ENCODE measurements around the gene ENPEP.
"Not testable (repeated sequence)": the region's sequence is repeated elsewhere in the genome, so short reads cannot be mapped to it uniquely, and the experiment has no call there.

Gene ENPEP, protein sequence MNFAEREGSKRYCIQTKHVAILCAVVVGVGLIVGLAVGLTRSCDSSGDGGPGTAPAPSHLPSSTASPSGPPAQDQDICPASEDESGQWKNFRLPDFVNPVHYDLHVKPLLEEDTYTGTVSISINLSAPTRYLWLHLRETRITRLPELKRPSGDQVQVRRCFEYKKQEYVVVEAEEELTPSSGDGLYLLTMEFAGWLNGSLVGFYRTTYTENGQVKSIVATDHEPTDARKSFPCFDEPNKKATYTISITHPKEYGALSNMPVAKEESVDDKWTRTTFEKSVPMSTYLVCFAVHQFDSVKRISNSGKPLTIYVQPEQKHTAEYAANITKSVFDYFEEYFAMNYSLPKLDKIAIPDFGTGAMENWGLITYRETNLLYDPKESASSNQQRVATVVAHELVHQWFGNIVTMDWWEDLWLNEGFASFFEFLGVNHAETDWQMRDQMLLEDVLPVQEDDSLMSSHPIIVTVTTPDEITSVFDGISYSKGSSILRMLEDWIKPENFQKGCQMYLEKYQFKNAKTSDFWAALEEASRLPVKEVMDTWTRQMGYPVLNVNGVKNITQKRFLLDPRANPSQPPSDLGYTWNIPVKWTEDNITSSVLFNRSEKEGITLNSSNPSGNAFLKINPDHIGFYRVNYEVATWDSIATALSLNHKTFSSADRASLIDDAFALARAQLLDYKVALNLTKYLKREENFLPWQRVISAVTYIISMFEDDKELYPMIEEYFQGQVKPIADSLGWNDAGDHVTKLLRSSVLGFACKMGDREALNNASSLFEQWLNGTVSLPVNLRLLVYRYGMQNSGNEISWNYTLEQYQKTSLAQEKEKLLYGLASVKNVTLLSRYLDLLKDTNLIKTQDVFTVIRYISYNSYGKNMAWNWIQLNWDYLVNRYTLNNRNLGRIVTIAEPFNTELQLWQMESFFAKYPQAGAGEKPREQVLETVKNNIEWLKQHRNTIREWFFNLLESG

DNA sequence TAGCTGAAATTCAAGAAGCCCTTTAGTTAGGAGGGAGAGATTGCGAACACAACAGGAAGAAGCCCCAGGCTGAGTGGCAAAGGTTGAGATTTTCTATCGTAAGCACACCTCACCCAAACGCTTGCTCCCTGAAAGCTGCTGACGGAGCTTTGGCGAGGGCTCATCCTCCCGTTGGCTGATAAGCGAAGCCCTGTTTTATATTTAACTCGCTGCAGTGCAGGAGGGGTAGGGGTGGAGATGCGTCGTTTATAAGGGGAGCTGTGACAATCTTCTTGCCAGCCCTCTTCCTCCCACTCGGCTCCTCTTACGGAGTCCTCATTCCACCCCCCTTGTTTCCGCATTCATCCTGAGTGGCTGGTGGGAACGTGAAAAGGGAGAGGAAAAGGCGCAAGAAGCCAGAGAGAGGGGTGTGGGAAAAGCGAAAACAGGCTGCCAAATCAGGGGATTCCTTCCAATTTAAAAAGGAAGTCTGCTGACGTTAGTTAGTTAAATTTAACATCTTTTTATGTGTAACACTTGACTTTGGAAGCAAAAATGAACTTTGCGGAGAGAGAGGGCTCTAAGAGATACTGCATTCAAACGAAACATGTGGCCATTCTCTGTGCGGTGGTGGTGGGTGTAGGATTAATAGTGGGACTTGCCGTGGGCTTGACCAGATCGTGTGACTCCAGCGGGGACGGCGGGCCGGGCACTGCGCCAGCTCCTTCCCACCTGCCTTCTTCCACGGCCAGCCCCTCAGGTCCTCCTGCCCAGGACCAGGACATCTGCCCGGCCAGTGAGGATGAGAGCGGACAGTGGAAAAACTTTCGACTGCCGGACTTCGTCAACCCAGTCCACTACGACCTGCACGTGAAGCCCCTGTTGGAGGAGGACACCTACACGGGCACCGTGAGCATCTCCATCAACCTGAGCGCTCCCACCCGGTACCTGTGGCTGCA is at the start of gene ENPEP:
Gene ENPEP (plus strand): TSS at position 275 of the 938 bp plus-strand sequence. CDS start 260 bp downstream, at position 535.
- no peak for DNase-seq

DNA sequence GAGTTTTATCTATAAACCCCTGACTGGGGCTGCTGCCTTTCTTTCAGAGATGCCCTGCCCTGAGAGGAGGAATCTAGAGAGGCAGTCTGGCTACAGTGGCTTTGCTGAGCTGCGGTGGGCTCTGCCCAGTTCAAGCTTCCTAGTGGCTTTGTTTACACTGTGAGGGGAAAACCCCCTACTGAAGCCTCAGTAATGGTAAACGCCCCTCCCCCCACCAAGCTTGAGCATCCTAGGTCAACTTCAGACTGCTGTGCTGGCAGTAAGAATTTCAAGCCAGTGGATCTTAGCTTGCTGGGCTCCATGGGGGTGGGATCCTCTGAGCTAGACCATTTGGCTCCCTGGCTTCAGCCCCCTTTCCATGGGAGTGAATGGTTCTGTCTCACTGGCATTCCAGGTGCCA is 44.1 kb upstream of the ENPEP start:
- DNase-seq, result not testable (repeated sequence)

GRCh38 chr4:110437292-110437691 is 38.7 kb upstream of the ENPEP start:
- DNase-seq, result not testable (repeated sequence)

DNA sequence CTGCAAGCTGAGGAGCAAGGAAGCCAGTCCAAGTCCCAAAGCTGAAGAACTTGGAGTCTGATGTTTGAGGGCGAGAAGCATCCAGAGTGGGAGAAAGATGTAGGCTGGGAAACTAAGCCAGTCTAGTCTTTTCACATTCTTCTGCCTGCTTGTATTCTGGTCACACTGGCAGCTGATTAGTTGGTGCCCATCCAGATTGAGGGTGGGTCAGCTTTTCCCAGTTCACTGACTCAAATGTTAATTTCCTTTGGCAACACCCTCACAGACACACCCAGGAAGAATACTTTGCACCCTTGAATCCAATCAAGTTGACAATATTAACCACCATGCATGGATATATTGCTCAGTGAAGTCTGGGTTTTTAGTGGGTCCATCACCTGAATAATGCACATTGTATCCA is 36.7 kb upstream of the ENPEP start:
- DNase-seq, result not testable (repeated sequence)

DNA sequence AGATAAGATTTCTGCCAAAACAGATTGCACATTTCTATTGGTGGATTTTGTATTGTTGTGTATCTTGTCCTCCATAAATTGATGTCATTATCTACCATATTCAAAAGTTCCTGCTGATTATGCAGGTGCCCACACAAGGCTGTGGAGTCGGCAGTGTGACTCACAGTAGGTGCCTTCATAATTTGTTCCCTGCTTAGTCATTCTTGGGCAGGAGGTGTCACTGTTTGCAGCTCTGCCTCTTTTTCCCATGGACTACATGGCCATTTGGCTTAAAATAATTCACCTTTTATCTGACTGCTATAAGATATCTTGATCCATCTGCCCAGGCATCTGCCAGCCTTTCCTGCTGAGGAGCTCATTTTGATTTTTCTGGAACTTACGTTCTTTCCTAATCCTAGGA is 33.6 kb upstream of the ENPEP start:
- no peak for DNase-seq

- no peak for DNase-seq
These were observed 33.2 kb upstream of the ENPEP start for GRCh38 chr4:110442788-110443187.

DNA sequence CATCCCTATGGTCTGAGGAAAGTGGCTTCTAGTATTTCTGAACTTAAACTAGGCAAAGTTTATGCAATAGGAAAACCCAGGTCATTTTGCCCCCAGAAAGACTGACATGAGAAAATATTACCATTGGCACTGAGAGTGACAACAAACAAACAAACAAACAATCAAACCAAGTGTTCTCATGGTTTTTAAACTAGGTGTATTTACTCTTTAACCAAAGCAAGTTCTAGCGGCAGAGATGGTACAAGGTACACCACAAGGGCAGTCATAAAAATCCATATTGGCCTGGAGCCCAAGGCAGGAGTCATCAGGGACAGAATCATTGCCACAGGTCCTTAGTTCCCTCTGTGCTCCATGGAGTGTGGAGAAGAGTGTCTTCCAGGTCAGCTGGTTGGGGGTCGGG is 26.0 kb upstream of the ENPEP start:
- no peak for DNase-seq

DNA sequence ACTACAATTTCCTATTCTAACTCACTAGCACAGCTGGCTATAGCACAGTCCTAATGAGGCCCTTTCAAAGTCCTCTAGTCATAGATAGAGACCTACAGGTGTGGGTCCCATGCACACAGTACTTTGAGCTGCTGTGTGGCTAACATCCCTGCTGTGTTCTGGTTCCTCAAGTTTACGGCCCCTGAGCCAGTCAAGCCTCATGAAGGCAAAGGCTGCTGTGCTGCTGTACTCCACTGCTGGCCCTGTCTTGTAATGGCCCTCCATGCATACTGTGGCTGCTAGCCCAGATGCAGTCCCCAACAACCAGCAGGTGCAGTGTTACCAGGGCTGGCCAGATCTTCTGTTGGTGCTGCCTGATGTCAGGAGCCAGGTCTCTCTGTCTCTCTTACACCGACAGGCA is 23.4 kb upstream of the ENPEP start:
- DNase-seq, result no peak

- DNase-seq, result no peak
These were observed 21.5 kb upstream of the ENPEP start for GRCh38 chr4:110454441-110454840.

- no peak for DNase-seq
These were observed 17.3 kb upstream of the ENPEP start for GRCh38 chr4:110458494-110459266.

GRCh38 chr4:110460074-110460746 is 15.7 kb upstream of the ENPEP start:
- DNase-seq, result no peak

DNA sequence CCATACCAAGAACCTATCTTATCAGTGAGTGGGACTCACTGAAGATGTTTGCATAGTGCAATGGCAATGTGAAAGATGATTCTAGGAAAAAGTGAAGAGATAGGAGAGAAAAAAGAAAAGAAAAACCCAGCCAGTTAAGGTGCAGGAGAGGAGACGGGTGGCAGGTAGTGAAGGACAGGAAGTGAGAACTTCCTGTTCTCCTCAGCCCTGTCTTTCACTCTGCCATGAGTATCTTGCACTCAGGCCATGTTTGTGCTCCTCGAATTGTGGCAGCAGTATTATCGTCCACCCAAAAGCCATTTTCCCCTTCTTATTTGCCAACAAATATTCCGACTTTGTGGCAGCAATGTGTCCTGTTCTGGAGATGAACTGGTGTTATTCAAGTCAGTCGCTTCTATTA is 8.6 kb upstream of the ENPEP start:
- DNase-seq, result no peak

- DNase-seq, result no peak
These were observed 3.2 kb upstream of the ENPEP start for GRCh38 chr4:110472583-110473329.

DNA sequence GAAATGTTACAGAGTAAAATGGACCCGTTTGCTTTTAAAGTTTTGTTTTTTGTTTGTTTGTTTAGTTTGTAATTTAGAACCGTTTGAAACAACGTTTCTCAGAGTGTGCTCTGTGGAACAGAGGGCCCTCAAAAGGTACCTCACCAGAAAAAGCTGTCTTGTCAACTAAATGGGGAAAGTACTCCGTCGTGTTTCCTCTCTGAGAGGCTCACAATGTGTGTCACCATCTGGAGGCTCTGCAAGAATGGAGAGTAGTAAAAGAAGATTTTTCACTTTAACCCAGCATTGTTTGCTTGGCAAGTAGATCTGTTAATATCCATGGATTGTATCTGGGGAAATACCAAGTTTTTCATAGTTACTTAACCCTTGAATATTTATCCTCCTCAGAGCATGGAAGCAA is 1.5 kb upstream of the ENPEP start:
- no peak for DNase-seq

DNA sequence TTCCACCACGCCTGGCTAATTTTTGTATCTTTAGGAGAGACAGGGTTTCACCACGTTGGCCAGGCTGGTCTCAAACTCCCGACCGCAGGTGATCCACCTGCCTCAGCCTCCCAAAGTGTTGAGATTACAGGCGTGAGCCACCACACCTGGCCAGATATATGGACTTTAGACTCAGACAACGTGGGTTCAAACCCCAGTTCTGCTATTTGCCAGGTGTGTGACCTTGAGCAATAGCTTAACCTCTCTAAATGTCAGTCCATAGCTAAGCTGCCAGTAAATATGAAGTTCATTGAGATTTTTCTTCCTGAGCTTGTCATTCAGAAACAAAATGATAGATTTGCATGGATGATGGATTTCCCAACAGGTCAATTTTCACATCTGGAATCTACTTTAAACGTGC is 875 bp upstream of the ENPEP start:
- not testable (repeated sequence) for DNase-seq

DNA sequence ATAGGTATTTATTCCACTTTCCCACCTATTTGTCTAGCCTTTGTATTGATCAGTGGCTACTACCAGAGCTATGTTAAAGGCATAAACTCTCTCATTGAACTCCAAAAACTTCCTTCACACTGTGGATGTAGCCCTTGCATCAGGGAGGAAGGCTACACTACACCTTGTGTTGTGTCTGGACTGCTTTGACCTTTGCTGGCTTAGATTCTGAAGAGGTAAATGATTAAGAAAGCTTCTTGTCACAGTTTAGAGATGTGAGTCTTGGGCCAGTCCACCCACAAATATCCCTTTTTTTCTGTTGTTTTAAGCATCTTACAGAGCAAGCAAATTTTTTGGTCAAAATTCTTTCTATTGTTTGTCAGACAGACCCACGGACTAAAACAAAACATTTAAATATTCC is 1.9 kb downstream of the ENPEP start:
- no peak for DNase-seq

DNA sequence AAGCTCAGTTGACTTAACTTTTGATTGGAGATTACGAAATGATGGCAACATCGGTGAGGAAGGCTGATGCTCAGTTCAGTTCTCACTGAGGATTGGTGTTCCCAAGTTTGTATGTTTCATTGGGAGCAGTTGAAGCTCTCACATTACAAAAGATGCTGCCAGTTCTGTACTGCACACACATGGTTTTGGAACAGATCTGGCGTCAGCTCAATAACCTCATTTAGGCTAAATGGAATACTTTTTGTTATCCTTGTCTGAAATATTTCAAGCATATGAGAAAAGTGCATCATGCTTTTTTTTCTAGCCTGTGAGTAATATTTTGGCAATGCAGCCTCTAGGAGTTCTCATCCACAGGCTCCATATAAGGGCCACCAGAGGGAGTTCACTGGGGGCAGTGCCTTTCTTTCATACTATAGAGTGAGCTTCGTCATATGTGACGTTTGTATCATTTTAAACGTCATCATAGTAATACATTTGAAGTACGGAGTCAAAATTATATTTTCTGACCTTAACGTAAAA is 4.1 kb downstream of the ENPEP start:
- DNase-seq, result no peak

DNA sequence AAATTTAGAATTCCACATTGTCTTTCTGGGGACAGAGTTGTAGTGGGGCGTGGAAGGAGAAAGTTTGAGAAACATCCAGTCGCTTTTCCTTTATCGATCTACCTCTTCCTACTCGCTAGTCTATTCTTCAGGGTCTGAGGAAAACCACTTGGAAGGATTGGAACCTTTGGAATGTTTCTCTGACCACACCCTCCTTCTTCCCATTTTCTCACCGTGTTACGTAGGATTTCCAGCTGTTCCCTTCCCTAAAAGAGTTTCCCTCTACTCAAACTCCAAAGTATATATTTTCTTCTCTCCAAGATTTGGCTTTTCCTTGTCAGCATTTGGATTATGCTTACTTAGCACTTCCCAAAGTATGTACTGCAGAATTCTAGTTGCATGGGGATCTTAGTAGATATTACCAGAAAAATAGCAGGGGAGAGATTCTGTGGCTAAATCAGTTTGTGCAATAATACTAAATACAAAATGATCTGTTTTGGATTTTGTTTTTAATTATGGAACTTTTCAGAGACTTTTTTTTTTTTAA is 4.9 kb downstream of the ENPEP start:
- no peak for DNase-seq

DNA sequence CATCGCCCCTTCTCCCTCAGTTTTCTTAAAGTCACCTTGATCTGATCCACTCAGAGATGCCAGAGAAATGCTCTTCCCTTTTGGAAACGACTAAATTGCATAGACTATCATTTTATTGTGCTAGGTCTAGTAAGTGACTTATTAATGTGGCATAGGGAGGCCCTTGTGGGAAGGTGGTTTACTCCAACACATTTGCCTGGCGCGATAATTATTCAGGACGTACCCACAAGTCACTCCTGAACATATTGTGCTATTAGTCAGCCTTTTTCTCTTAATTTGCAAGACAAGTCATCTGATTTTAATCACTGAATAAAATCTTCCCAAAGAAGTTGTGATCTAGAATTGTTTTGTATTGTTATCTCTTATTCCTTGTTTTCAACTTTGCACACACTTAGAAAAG is 7.6 kb downstream of the ENPEP start:
- DNase-seq, result no peak

DNA sequence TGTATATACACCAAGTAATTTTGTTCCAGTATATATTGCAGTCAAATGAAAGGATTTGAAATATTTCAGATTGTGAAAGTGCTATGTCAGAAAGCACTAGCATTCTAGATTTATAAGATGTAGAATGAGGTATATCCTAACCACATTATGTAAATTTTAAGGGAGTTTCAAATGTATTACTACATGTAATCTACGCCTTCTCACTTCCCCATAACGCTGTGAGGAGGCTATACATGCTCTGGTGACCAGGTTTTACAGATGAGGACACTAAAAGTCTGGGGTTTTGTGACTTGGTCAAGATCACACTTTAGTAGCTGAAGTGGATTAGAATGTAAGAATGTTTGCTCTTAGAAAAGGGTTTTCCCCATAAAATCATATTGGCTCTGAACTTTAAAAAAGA is 8.1 kb downstream of the ENPEP start:
- no peak for DNase-seq
